NCI-H1694 (cell line): ENCODE measurements around the gene AP2B1.
A peak's percentile ranks its signal among the peaks of the same experiment; 100 is the strongest.

Experiments used
- DNase-seq: peaks from one replicate; lab custom pipeline; 2025; lab: John Stamatoyannopoulos, UW

AP2B1 gene

GRCh38 chr17:35730400-35731005 lies 143.4 kb downstream of the AP2B1 start:
- no peak for DNase-seq

GRCh38 chr17:35731239-35731916 lies 144.3 kb downstream of the AP2B1 start, which contains the start of gene RASL10B:
Gene RASL10B (plus strand): TSS chr17:35731639. CDS start chr17:35735185, 3,546 bp downstream.
- DNase-seq, result no peak

GRCh38 chr17:35731917-35732805 lies 145.0 kb downstream of the AP2B1 start:
- DNase-seq, result no peak

GRCh38 chr17:35732806-35733136 lies 145.6 kb downstream of the AP2B1 start:
- no peak for DNase-seq

GRCh38 chr17:35733366-35733765 lies 146.2 kb downstream of the AP2B1 start:
- no peak for DNase-seq

- DNase-seq, result no peak
These were observed 147.3 kb downstream of the AP2B1 start for GRCh38 chr17:35734396-35734795.

- no peak for DNase-seq
These were observed 148.1 kb downstream of the AP2B1 start for GRCh38 chr17:35735036-35735805.

- no peak for DNase-seq
These were observed 149.1 kb downstream of the AP2B1 start for GRCh38 chr17:35736236-35736635.

- no peak for DNase-seq
These were observed 151.5 kb downstream of the AP2B1 start for GRCh38 chr17:35738519-35739133.

GRCh38 chr17:35740216-35740615 lies 153.1 kb downstream of the AP2B1 start:
- no peak for DNase-seq

GRCh38 chr17:35740997-35741931 lies 154.1 kb downstream of the AP2B1 start:
- no peak for DNase-seq

GRCh38 chr17:35742496-35742895 lies 155.4 kb downstream of the AP2B1 start:
- DNase-seq, result no peak

GRCh38 chr17:35742896-35743477 lies 155.9 kb downstream of the AP2B1 start:
- DNase-seq, result no peak

GRCh38 chr17:35743626-35744328 lies 156.7 kb downstream of the AP2B1 start:
- DNase-seq, result no peak

- no peak for DNase-seq
These were observed 157.7 kb downstream of the AP2B1 start for GRCh38 chr17:35744830-35745229.

- no peak for DNase-seq
These were observed 158.1 kb downstream of the AP2B1 start for GRCh38 chr17:35745246-35745645.

GRCh38 chr17:35745749-35746320 lies 158.7 kb downstream of the AP2B1 start:
- DNase-seq, result no peak

GRCh38 chr17:35747540-35748017 lies 160.5 kb downstream of the AP2B1 start:
- DNase-seq, result peak; percentile 77

GRCh38 chr17:35748341-35748841 lies 161.3 kb downstream of the AP2B1 start:
- DNase-seq, result no peak
